Activated CD8-positive, alpha-beta T cell treated with anti-CD3 and anti-CD28 coated beads for 36 hours (primary cell): ENCODE measurements around the gene DHRS7B. TPM values are rescaled to one million over a fixed set of nuclear protein-coding genes. Genes with fewer than 3 reads are reported as not detected.

Source experiments
- ATAC-seq: fragments of 200-7000 bp; cut with Tn5 transposase; one replicate; pipeline ENCODE4 v1.10.0; 2021; ENCODE audit warnings: mild to moderate bottlenecking, moderate library complexity
- CTCF ChIA-PET: fragments of 350-600 bp; sonication (Branson Sonifier 250); formaldehyde crosslinking; loops from one replicate; lab custom pipeline; 2021; ENCODE audit warnings: antibody characterized with exemption; lab: Charles Lee
- POLR2A ChIA-PET: fragments of 350-600 bp; sonication (Branson Sonifier 250); formaldehyde crosslinking; loops from one replicate; lab custom pipeline; 2021; ENCODE audit warnings: antibody characterized with exemption; lab: Charles Lee
- DNase-seq: peaks from one replicate; pipeline ENCODE4 v3.0.0-alpha.2; 2020
- H3K27ac Mint-ChIP-seq: one replicate; pipeline ENCODE4 v1.8.0; 2021; ENCODE audit warnings: mild to moderate bottlenecking, mixed read lengths
- H3K27me3 Mint-ChIP-seq: one replicate; pipeline ENCODE4 v1.8.0; 2021; ENCODE audit warnings: mixed read lengths
- H3K36me3 Mint-ChIP-seq: one replicate; pipeline ENCODE4 v1.8.0; 2021; ENCODE audit warnings: low read depth, mixed read lengths
- H3K4me1 Mint-ChIP-seq: one replicate; pipeline ENCODE4 v1.8.0; 2021; ENCODE audit warnings: low read depth, mixed read lengths
- H3K4me3 Mint-ChIP-seq: one replicate; pipeline ENCODE4 v1.8.0; 2021; ENCODE audit warnings: mild to moderate bottlenecking, moderate library complexity, mixed read lengths
- H3K9me3 Mint-ChIP-seq: one replicate; pipeline ENCODE4 v1.8.0; 2021; ENCODE audit warnings: mixed read lengths
- CTCF ChIP-seq: fragments of 200-600 bp; IDR thresholded peaks from one replicate; pipeline ENCODE4 v1.8.0; 2022; ENCODE audit warnings: antibody characterized with exemption, mild to moderate bottlenecking
- intact Hi-C: fragments of 100-400 bp; cut with micrococcal nuclease; formaldehyde crosslinking; loops from one replicate; pipeline ENCODE4 v1.10.0; 2022
- total RNA-seq, 2 experiments: library from RNA; stranded (reverse); gene quantifications; one replicate each; pipeline ENCODE4 v1.2.3, GENCODE V29; 2021

DHRS7B gene
- total RNA-seq, 2 experiments from 2014 or later = 13.5 to 15.3 TPM

GRCh38 chr17:21228111-21228510 is 101.3 kb downstream of the DHRS7B start:
- Mint-ChIP-seq H3K27ac (no peak overlapping the region), H3K4me1 (no peaks in the 10 kb centered on the region), H3K36me3 (peaks cover 7% of the 10 kb centered on the region), H3K4me3 (no peak overlapping the region), H3K9me3 (peaks cover 7% of the 10 kb centered on the region), H3K27me3 (no peaks in the 10 kb centered on the region)
- DNase-seq (no peak), ATAC-seq (no peak)
- POLR2A ChIA-PET = no interaction called here
- intact Hi-C loops = no loop called here
- no peak for TF ChIP-seq CTCF
- CTCF ChIA-PET = no interaction called here

GRCh38 chr17:21228845-21229244 is 102.1 kb downstream of the DHRS7B start:
- DNase-seq (no peak), ATAC-seq (no peak)
- intact Hi-C loops = no loop called here
- POLR2A ChIA-PET = interaction anchor here (0.9 kb wide), 1 partner anchor 13 kb away, joined by 3 read pairs; no protein-coding TSS in a partner anchor
- Mint-ChIP-seq H3K9me3 (peaks cover 7% of the 10 kb centered on the region), H3K4me3 (no peak overlapping the region), H3K36me3 (peaks cover 7% of the 10 kb centered on the region), H3K27ac (no peak overlapping the region), H3K27me3 (no peaks in the 10 kb centered on the region), H3K4me1 (no peaks in the 10 kb centered on the region)
- no peak for TF ChIP-seq CTCF
- CTCF ChIA-PET = interaction anchor here (0.6 kb wide), 1 partner anchor 19 kb away, joined by 3 read pairs; no protein-coding TSS in a partner anchor

GRCh38 chr17:21231533-21231932 is 104.8 kb downstream of the DHRS7B start:
- peaks cover 7% of the 10 kb centered on the region for H3K9me3 Mint-ChIP-seq
- H3K36me3 Mint-ChIP-seq = peaks cover 7% of the 10 kb centered on the region
- no peaks in the 10 kb centered on the region for H3K4me1 Mint-ChIP-seq
- intact Hi-C loops = no loop called here
- no peak overlapping the region for H3K27ac Mint-ChIP-seq
- ATAC-seq (no peak), DNase-seq (no peak)
- TF ChIP-seq CTCF = no peak
- H3K4me3 Mint-ChIP-seq = no peak overlapping the region
- ChIA-PET POLR2A (no interaction called here), CTCF (no interaction called here)
- no peaks in the 10 kb centered on the region for H3K27me3 Mint-ChIP-seq

DNA sequence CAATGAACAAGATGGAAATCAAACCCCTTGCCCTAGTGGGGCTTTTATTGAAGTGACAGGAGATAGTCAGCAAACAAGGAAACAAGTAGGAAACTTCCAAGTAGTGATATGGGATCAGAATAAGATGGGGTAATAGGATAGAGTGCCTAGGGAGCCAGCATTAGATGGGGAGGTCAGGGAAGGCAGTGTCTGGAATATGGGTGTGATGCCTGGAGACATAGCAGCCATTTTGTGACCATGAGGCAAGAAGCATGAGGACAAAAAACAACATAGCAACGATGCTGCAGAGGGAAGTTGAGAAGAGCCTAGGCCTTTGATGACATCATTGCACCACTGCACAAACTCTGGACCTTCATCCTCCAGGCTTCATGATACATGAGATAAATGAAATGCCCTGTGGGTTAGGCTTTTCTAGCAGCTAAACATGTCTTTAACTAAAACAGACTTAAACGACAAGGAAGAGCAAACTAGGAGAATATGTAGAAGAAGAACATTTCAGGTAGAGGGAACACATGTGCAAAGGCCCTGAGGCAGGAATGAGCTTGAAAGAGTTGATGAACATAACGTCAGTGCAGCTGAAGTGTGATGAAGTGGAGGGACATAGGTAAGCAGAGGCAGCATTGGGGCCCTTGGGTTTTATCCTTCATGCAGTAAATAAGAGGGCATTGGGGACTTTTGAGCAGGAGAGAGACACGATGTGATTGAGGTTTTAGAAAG is 105.4 kb downstream of the DHRS7B start:
- Mint-ChIP-seq H3K36me3 (peaks cover 7% of the 10 kb centered on the region), H3K9me3 (peaks cover 7% of the 10 kb centered on the region), H3K4me1 (no peaks in the 10 kb centered on the region), H3K27me3 (no peaks in the 10 kb centered on the region), H3K4me3 (no peak overlapping the region), H3K27ac (no peak overlapping the region)
- intact Hi-C loops = no loop called here
- ATAC-seq (no peak), DNase-seq (no peak)
- ChIA-PET POLR2A (no interaction called here), CTCF (no interaction called here)
- no peak for TF ChIP-seq CTCF

DNA sequence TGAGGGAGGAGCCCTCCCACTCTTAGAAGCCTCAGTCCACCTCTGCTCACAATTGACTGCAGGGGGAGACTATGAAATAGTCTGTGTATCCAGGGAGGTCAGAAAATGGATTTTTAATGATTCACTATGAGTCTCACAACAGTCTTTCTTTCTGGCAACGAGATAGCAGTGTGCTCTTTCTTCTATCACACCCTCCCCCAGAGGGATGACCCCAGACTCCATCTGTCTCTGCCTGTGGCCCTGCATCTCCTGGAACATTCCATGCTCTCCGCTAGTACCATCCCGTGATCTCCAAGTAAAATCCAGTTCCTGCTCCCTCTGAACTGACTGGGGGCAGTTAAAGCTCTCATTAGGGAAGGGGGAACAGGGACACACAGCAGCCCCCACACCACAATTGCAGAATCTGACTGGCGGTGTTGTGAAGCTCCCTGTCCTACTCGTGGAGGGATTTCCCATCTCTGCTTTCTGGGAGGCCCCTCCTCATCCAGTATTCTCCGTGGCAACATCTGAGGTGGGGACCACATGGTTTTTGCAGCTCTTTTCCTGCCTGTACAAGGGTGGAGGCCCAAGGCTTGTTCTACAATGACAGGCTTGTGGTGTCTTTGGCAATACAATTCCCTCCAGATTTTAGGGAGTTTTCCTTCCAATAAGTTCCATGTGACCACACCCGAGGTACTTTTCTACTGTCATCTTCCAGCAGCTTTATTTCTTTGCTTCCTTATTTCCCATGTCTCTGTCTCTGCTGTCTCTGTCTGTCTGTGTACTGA is 107.0 kb downstream of the DHRS7B start:
- POLR2A ChIA-PET = interaction anchor here (0.6 kb wide), 1 partner anchor 25 kb away, joined by 4 read pairs; no protein-coding TSS in a partner anchor
- H3K27me3 Mint-ChIP-seq = no peaks in the 10 kb centered on the region
- H3K27ac Mint-ChIP-seq = no peak overlapping the region
- peaks cover 7% of the 10 kb centered on the region for H3K9me3 Mint-ChIP-seq
- TF ChIP-seq CTCF = no peak
- CTCF ChIA-PET = no interaction called here
- intact Hi-C loops = no loop called here
- H3K36me3 Mint-ChIP-seq = peaks cover 7% of the 10 kb centered on the region
- no peak for DNase-seq
- H3K4me3 Mint-ChIP-seq = no peak overlapping the region
- ATAC-seq = no peak
- H3K4me1 Mint-ChIP-seq = no peaks in the 10 kb centered on the region
